HEK293 (cell line): ENCODE data around the gene NAAA.
A peak's percentile ranks its signal among the peaks of the same experiment; 100 is the strongest.
"Not testable (repeated sequence)": the region's sequence is repeated elsewhere in the genome, so short reads cannot be mapped to it uniquely, and the experiment has no call there.

Experiments used
- CTCF ChIA-PET: fragments of 350-600 bp; formaldehyde crosslinking; extraction: SDS; loops from one replicate; lab custom pipeline; 2021; ENCODE audit warnings: antibody characterized with exemption; lab: Yijun Ruan, JAX
- POLR2A ChIA-PET: fragments of 300-600 bp; formaldehyde crosslinking; extraction: SDS; loops from one replicate; lab custom pipeline; 2020; ENCODE audit warnings: antibody characterized with exemption, inconsistent platforms; lab: Yijun Ruan, JAX
- H3K27ac ChIP-seq: fragments of 200-500 bp; sonication (Bioruptor generic); 2 replicates; pipeline ENCODE4 v1.5.1; 2014; ENCODE audit warnings: low read depth, low read length, control low read depth, inconsistent platforms; ENCODE audit errors: extremely low read depth
- H3K36me3 ChIP-seq, 2 experiments: fragments of 200-500 bp in 1 of 2; sonication (Bioruptor generic) in 1 of 2; 1 replicate in 1 of 2; 2 replicates in 1 of 2; pipeline ENCODE4 v1.5.1; 2014 to 2017; ENCODE audit warnings: inconsistent platforms in 2 of 2, low read length in 2 of 2; ENCODE audit not compliant: control insufficient read depth in 2 of 2, insufficient read depth in 1 of 2
- H3K4me1 ChIP-seq: fragments of 200-500 bp; sonication (Bioruptor generic); 2 replicates; pipeline ENCODE4 v1.5.1; 2014; ENCODE audit warnings: mild to moderate bottlenecking, low read length, inconsistent platforms; ENCODE audit not compliant: control insufficient read depth, insufficient read depth
- H3K4me3 ChIP-seq: 2 replicates; pipeline ENCODE4 v1.5.1; 2011; ENCODE audit warnings: low read depth, mild to moderate bottlenecking, control low read depth, low read length, moderate library complexity
- H3K9me3 ChIP-seq: fragments of 200-500 bp; sonication (Bioruptor generic); 2 replicates; pipeline ENCODE4 v1.5.1; 2014; ENCODE audit warnings: low read depth, low read length, inconsistent platforms; ENCODE audit not compliant: control insufficient read depth, insufficient read depth
- BCL11A ChIP-seq: fragments of 450-650 bp; formaldehyde crosslinking; IDR thresholded peaks from 2 replicates; pipeline ENCODE4 v1.5.1; 2016; ENCODE audit warnings: low read depth, missing biosample characterization, missing genetic modification characterization
- HIC1 ChIP-seq: fragments of 450-650 bp; formaldehyde crosslinking; IDR thresholded peaks from 2 replicates; pipeline ENCODE4 v1.5.1; 2016; ENCODE audit warnings: missing biosample characterization, missing genetic modification characterization
- KLF17 ChIP-seq: fragments of 450-650 bp; formaldehyde crosslinking; IDR thresholded peaks from 2 replicates; pipeline ENCODE4 v1.5.1; 2016; ENCODE audit warnings: missing biosample characterization, missing genetic modification characterization
- KLF8 ChIP-seq: fragments of 450-650 bp; formaldehyde crosslinking; IDR thresholded peaks from 2 replicates; pipeline ENCODE4 v1.5.1; 2016; ENCODE audit warnings: missing biosample characterization, missing genetic modification characterization
- PBX3 ChIP-seq: sonication (generic); formaldehyde crosslinking; IDR thresholded peaks from 2 replicates; pipeline ENCODE4 v1.8.1; 2022; ENCODE audit warnings: mild to moderate bottlenecking, moderate library complexity, missing genetic modification reagents
- RBAK ChIP-seq: fragments of 450-650 bp; formaldehyde crosslinking; IDR thresholded peaks from 2 replicates; pipeline ENCODE4 v1.5.1; 2016; ENCODE audit warnings: missing biosample characterization, missing genetic modification characterization
- TSHZ1 ChIP-seq: fragments of 450-650 bp; formaldehyde crosslinking; IDR thresholded peaks from 2 replicates; pipeline ENCODE4 v1.5.1; 2016; ENCODE audit warnings: missing biosample characterization, missing genetic modification characterization, borderline replicate concordance
- ZBTB49 ChIP-seq: fragments of 450-650 bp; formaldehyde crosslinking; IDR thresholded peaks from 2 replicates; pipeline ENCODE4 v1.5.1; 2016; ENCODE audit warnings: missing biosample characterization, missing genetic modification characterization, low read depth
- ZNF18 ChIP-seq: fragments of 450-650 bp; formaldehyde crosslinking; IDR thresholded peaks from 2 replicates; pipeline ENCODE4 v1.5.1; 2016; ENCODE audit warnings: missing biosample characterization, missing genetic modification characterization
- ZNF202 ChIP-seq: fragments of 450-650 bp; formaldehyde crosslinking; IDR thresholded peaks from 2 replicates; pipeline ENCODE4 v1.5.1; 2016; ENCODE audit warnings: missing biosample characterization, missing genetic modification characterization, borderline replicate concordance
- ZNF266 ChIP-seq: fragments of 450-650 bp; formaldehyde crosslinking; IDR thresholded peaks from 2 replicates; pipeline ENCODE4 v1.5.1; 2016; ENCODE audit warnings: missing biosample characterization, missing genetic modification characterization, low read depth
- ZNF311 ChIP-seq: fragments of 450-650 bp; formaldehyde crosslinking; IDR thresholded peaks from 2 replicates; pipeline ENCODE4 v1.5.1; 2017; ENCODE audit warnings: missing biosample characterization, missing genetic modification characterization, borderline replicate concordance
- ZNF513 ChIP-seq: fragments of 450-650 bp; IDR thresholded peaks from 2 replicates; pipeline ENCODE4 v1.5.1; 2018; ENCODE audit warnings: missing biosample characterization, missing genetic modification characterization
- ZNF560 ChIP-seq: fragments of 450-650 bp; formaldehyde crosslinking; IDR thresholded peaks from 2 replicates; pipeline ENCODE4 v1.5.1; 2017; ENCODE audit warnings: missing biosample characterization, missing genetic modification characterization, borderline replicate concordance
- ZNF707 ChIP-seq: fragments of 450-650 bp; formaldehyde crosslinking; IDR thresholded peaks from 2 replicates; pipeline ENCODE4 v1.5.1; 2016; ENCODE audit warnings: missing biosample characterization, missing genetic modification characterization
- ZNF785 ChIP-seq: fragments of 450-650 bp; formaldehyde crosslinking; IDR thresholded peaks from 2 replicates; pipeline ENCODE4 v1.5.1; 2016; ENCODE audit warnings: missing biosample characterization, missing genetic modification characterization

The NAAA gene

GRCh38 chr4:75930152-75930551 lies 10.7 kb downstream of the NAAA start (continued):
- TF ChIP-seq KLF17 (no peak), ZNF560 (no peak), ZNF785 (tag by site-specific recombination) (no peak)

GRCh38 chr4:75924916-75925315 lies 15.9 kb downstream of the NAAA start:
- POLR2A ChIA-PET = interaction anchor here (0.9 kb wide), 1 partner anchor 16 kb away, joined by 3 read pairs; the partner anchor contains the start of gene NAAA
- H3K4me3 ChIP-seq, CTCF ChIA-PET, H3K4me1 ChIP-seq, H3K27ac ChIP-seq, H3K9me3 ChIP-seq: not testable (repeated sequence)
- H3K36me3 ChIP-seq = peaks cover 0 to 33% of the 10 kb centered on the region in 2 experiments; a peak in 1 of 3 replicates
- peak; percentile 51; the same call in 1 of the 2 replicates for TF ChIP-seq ZNF18 (tag by site-specific recombination)

DNA sequence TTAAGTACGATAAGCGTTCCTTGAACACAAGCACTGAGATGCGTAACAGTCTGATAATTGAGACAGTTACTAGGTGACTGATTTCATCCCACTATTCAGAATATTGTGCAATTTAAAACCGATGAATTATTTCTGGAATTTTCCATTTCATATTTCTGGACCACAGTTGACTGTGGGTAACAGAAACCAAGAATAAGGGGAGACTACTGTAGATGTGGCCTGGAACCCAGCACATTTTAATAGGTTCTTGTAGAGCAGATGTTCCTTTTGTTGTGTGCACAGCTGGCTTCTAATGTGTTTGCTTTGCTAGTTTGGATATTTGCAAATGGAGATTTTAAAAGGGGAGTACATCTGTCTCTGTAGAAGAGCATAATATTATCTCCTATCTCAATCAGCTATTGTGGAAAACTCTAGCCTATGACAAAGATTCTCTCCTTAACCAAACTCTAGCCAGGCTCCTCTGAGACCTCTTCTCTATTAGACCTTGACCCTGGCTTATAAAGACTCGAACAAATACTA lies 16.4 kb downstream of the NAAA start:
- ChIA-PET POLR2A (interaction anchor here (0.9 kb wide), 1 partner anchor 16 kb away, joined by 3 read pairs; the partner anchor contains the start of gene NAAA), CTCF (interaction anchor here (1.0 to 1.2 kb wide), 2 partner anchors 8 to 28 kb away, joined by 3 read pairs; no protein-coding TSS in a partner anchor)
- H3K36me3 ChIP-seq = peaks cover 0 to 36% of the 10 kb centered on the region in 2 experiments; a peak in 2 of 3 replicates
- H3K4me3 ChIP-seq = no peak overlapping the region
- H3K9me3 ChIP-seq = no peaks in the 10 kb centered on the region
- H3K27ac ChIP-seq = no peak overlapping the region
- H3K4me1 ChIP-seq = no peaks in the 10 kb centered on the region
- no peak for TF ChIP-seq ZNF707 (tag by site-specific recombination)
- no peak for TF ChIP-seq PBX3 (CRISPR knock-in tag)
- TF ChIP-seq ZNF513 (tag by site-specific recombination) = no peak
- TF ChIP-seq HIC1 (tag by site-specific recombination) = no peak
- TF ChIP-seq BCL11A (tag by site-specific recombination) = no peak
- no peak for TF ChIP-seq KLF8 (tag by site-specific recombination)
- no peak for TF ChIP-seq RBAK
- no peak for TF ChIP-seq ZNF202 (tag by site-specific recombination)
- TF ChIP-seq ZBTB49 (tag by site-specific recombination) = no peak
- TF ChIP-seq ZNF266 (tag by site-specific recombination) = no peak
- TF ChIP-seq ZNF311 (tag by site-specific recombination) = no peak
- TF ChIP-seq TSHZ1 (tag by site-specific recombination) = no peak
- TF ChIP-seq ZNF785 (tag by site-specific recombination) = no peak
